Measurements from ENCODE around the gene PIK3AP1.
"Not testable (repeated sequence)": the region's sequence is repeated elsewhere in the genome, so short reads cannot be mapped to it uniquely, and the experiment has no call there.

PIK3AP1 gene

GRCh38 chr10:96578022-96578421 lies 142.3 kb downstream of the PIK3AP1 start:
- peaks cover 55% of the 10 kb centered on the region for H3K4me1 ChIP-seq (ENCODE audit: insufficient read depth, low read length, poor library complexity, severe bottlenecking)

GRCh38 chr10:96577069-96577468 lies 143.2 kb downstream of the PIK3AP1 start:
- Histone ChIP-seq H2AFZ (ENCODE audit: low read length) (no peak overlapping the region), H3K9me2 (replicated peaks; ENCODE audit: low read depth, low read length) (no peaks in the 10 kb centered on the region), H3K4me2 (ENCODE audit: low read depth, low read length, poor library complexity, severe bottlenecking) (peak overlapping the region; percentile 94), H3F3A (ENCODE audit: low read depth) (no peaks in the 10 kb centered on the region), H3K27me3 (ENCODE audit: insufficient read depth, low read length, poor library complexity, severe bottlenecking) (no peaks in the 10 kb centered on the region), H3K79me2 (ENCODE audit: insufficient read depth, low read length) (peaks cover 99% of the 10 kb centered on the region), H3K4me1 (ENCODE audit: insufficient read depth, low read length, poor library complexity, severe bottlenecking) (peaks cover 47% of the 10 kb centered on the region), H4K20me1 (ENCODE audit: insufficient read depth, low read length, poor library complexity, severe bottlenecking) (peaks cover 95% of the 10 kb centered on the region), H3K36me3 (ENCODE audit: insufficient read depth, low read length) (peaks cover 24% of the 10 kb centered on the region; the same call in 1 of the 2 replicates), H3K9ac (ENCODE audit: low read depth, low read length, poor library complexity, severe bottlenecking) (no peak overlapping the region), H3K4me3 (ENCODE audit: low read length, poor library complexity, severe bottlenecking) (no peak overlapping the region), H3K9me3 (ENCODE audit: insufficient read depth, low read depth, low read length) (no peaks in the 10 kb centered on the region)
- TF ChIP-seq CTCF (conservative IDR thresholded peaks at IDR 0.05; ENCODE audit: low read length) (no peak), EZH2phosphoT487 (IDR thresholded peaks at IDR 0.05; ENCODE audit: borderline replicate concordance) (no peak)

More at GRCh38 chr10:96578022-96578421, 142.3 kb downstream of the PIK3AP1 start:
- H2AFZ ChIP-seq (ENCODE audit: low read length): no peak overlapping the region
- H4K20me1 ChIP-seq (ENCODE audit: insufficient read depth, low read length, poor library complexity, severe bottlenecking): peaks cover 95% of the 10 kb centered on the region
- peaks cover 99% of the 10 kb centered on the region for H3K79me2 ChIP-seq (ENCODE audit: insufficient read depth, low read length)
- no peaks in the 10 kb centered on the region for H3K9me2 ChIP-seq (replicated peaks; ENCODE audit: low read depth, low read length)
- H3K36me3 ChIP-seq (ENCODE audit: insufficient read depth, low read length): peaks cover 22% of the 10 kb centered on the region; the same call in 1 of the 2 replicates
- H3K9me3 ChIP-seq (ENCODE audit: insufficient read depth, low read depth, low read length): no peaks in the 10 kb centered on the region
- no peaks in the 10 kb centered on the region for H3K27me3 ChIP-seq (ENCODE audit: insufficient read depth, low read length, poor library complexity, severe bottlenecking)
- H3F3A ChIP-seq (ENCODE audit: low read depth): no peaks in the 10 kb centered on the region
- peak overlapping the region; percentile 94 for H3K4me2 ChIP-seq (ENCODE audit: low read depth, low read length, poor library complexity, severe bottlenecking)
- H3K4me3 ChIP-seq (ENCODE audit: low read length, poor library complexity, severe bottlenecking): peak overlapping the region; percentile 1
- no peak overlapping the region for H3K9ac ChIP-seq (ENCODE audit: low read depth, low read length, poor library complexity, severe bottlenecking)
- TF ChIP-seq EZH2phosphoT487 (IDR thresholded peaks at IDR 0.05; ENCODE audit: borderline replicate concordance): no peak
- no peak for TF ChIP-seq CTCF (conservative IDR thresholded peaks at IDR 0.05; ENCODE audit: low read length)

GRCh38 chr10:96576277-96576980 lies 143.9 kb downstream of the PIK3AP1 start:
- Histone ChIP-seq H3K27me3 (ENCODE audit: insufficient read depth, low read length, poor library complexity, severe bottlenecking) (no peaks in the 10 kb centered on the region), H3K36me3 (ENCODE audit: insufficient read depth, low read length) (peaks cover 28% of the 10 kb centered on the region; the same call in 1 of the 2 replicates), H3K79me2 (ENCODE audit: insufficient read depth, low read length) (peaks cover 99% of the 10 kb centered on the region), H3K4me3 (ENCODE audit: low read length, poor library complexity, severe bottlenecking) (no peak overlapping the region), H3K9me2 (replicated peaks; ENCODE audit: low read depth, low read length) (no peaks in the 10 kb centered on the region), H3K4me1 (ENCODE audit: insufficient read depth, low read length, poor library complexity, severe bottlenecking) (peaks cover 41% of the 10 kb centered on the region), H3K4me2 (ENCODE audit: low read depth, low read length, poor library complexity, severe bottlenecking) (peak overlapping the region; percentile 94), H2AFZ (ENCODE audit: low read length) (no peak overlapping the region), H4K20me1 (ENCODE audit: insufficient read depth, low read length, poor library complexity, severe bottlenecking) (peaks cover 95% of the 10 kb centered on the region), H3K9me3 (ENCODE audit: insufficient read depth, low read depth, low read length) (no peaks in the 10 kb centered on the region), H3F3A (ENCODE audit: low read depth) (no peaks in the 10 kb centered on the region), H3K9ac (ENCODE audit: low read depth, low read length, poor library complexity, severe bottlenecking) (no peak overlapping the region)
- TF ChIP-seq CTCF (conservative IDR thresholded peaks at IDR 0.05; ENCODE audit: low read length): no peak
- no peak for TF ChIP-seq EZH2phosphoT487 (IDR thresholded peaks at IDR 0.05; ENCODE audit: borderline replicate concordance)

GRCh38 chr10:96574564-96574963 lies 145.8 kb downstream of the PIK3AP1 start:
- not testable (repeated sequence) for H3F3A ChIP-seq (ENCODE audit: low read depth)
- peaks cover 94% of the 10 kb centered on the region for H4K20me1 ChIP-seq (ENCODE audit: insufficient read depth, low read length, poor library complexity, severe bottlenecking)

More at GRCh38 chr10:96574564-96574963, 145.8 kb downstream of the PIK3AP1 start:
- not testable (repeated sequence) for H2AFZ ChIP-seq (ENCODE audit: low read length); H3K27me3 ChIP-seq (ENCODE audit: insufficient read depth, low read length, poor library complexity, severe bottlenecking); H3K4me3 ChIP-seq (ENCODE audit: low read length, poor library complexity, severe bottlenecking); H3K9me3 ChIP-seq (ENCODE audit: insufficient read depth, low read depth, low read length); H3K4me2 ChIP-seq (ENCODE audit: low read depth, low read length, poor library complexity, severe bottlenecking); H3K9ac ChIP-seq (ENCODE audit: low read depth, low read length, poor library complexity, severe bottlenecking); H3K9me2 ChIP-seq (replicated peaks; ENCODE audit: low read depth, low read length)
- Histone ChIP-seq H3K36me3 (ENCODE audit: insufficient read depth, low read length) (peaks cover 28% of the 10 kb centered on the region; the same call in 1 of the 2 replicates), H3K79me2 (ENCODE audit: insufficient read depth, low read length) (peaks cover 99% of the 10 kb centered on the region), H3K4me1 (ENCODE audit: insufficient read depth, low read length, poor library complexity, severe bottlenecking) (peaks cover 25% of the 10 kb centered on the region)

Measured in Loucy (cell line).